Stimulated activated CD8-positive, alpha-beta memory T cell treated with anti-CD3 and anti-CD28 coated beads, Interleukin-7, amount 100 ng/mL, for 4 hours (primary cell): Measurements from ENCODE around the gene SLC28A1.

Source experiments
- DNase-seq, 2 donors: peaks; one replicate each; pipeline ENCODE4 v3.0.0-alpha.2; 2020; ENCODE audit warnings: low read depth in 2 of 2

The SLC28A1 gene

GRCh38 chr15:84886211-84886983, 1.9 kb downstream of the SLC28A1 start:
- DNase-seq: no peak

- DNase-seq: no peak
Observed at GRCh38 chr15:84886984-84887299, 2.5 kb downstream of the SLC28A1 start.

GRCh38 chr15:84887938-84888337, 3.5 kb downstream of the SLC28A1 start:
- no peak for DNase-seq

- no peak for DNase-seq
Observed at GRCh38 chr15:84888639-84889038, 4.2 kb downstream of the SLC28A1 start.

GRCh38 chr15:84889313-84889990, 5.0 kb downstream of the SLC28A1 start:
- DNase-seq: no peak

GRCh38 chr15:84889991-84890669, 5.7 kb downstream of the SLC28A1 start:
- no peak for DNase-seq

GRCh38 chr15:84890670-84891162, 6.3 kb downstream of the SLC28A1 start:
- no peak for DNase-seq

GRCh38 chr15:84891339-84891738, 6.9 kb downstream of the SLC28A1 start:
- DNase-seq: no peak

GRCh38 chr15:84892786-84893307, 8.4 kb downstream of the SLC28A1 start:
- no peak for DNase-seq

GRCh38 chr15:84893607-84894006, 9.1 kb downstream of the SLC28A1 start:
- no peak for DNase-seq

GRCh38 chr15:84894736-84895425, 10.4 kb downstream of the SLC28A1 start:
- no peak for DNase-seq

GRCh38 chr15:84898761-84899160, 14.3 kb downstream of the SLC28A1 start:
- DNase-seq: no peak

- DNase-seq: no peak
Observed at GRCh38 chr15:84899750-84900149, 15.3 kb downstream of the SLC28A1 start.

GRCh38 chr15:84901540-84901939, 17.1 kb downstream of the SLC28A1 start:
- no peak for DNase-seq

- DNase-seq: no peak
Observed at GRCh38 chr15:84903751-84904150, 19.3 kb downstream of the SLC28A1 start.

GRCh38 chr15:84904419-84904818, 20.0 kb downstream of the SLC28A1 start:
- DNase-seq: no peak

GRCh38 chr15:84905016-84905916, 20.8 kb downstream of the SLC28A1 start:
- no peak for DNase-seq

- DNase-seq: no peak
Observed at GRCh38 chr15:84907731-84908130, 23.3 kb downstream of the SLC28A1 start.

GRCh38 chr15:84908564-84908963, 24.1 kb downstream of the SLC28A1 start:
- no peak for DNase-seq

GRCh38 chr15:84909029-84909428, 24.6 kb downstream of the SLC28A1 start:
- no peak for DNase-seq

- no peak for DNase-seq
Observed at GRCh38 chr15:84909782-84910181, 25.3 kb downstream of the SLC28A1 start.
